Femur (tissue), 1 donor: Measurements from ENCODE around the gene PRSS8.
"Not testable (repeated sequence)": the region's sequence is repeated elsewhere in the genome, so short reads cannot be mapped to it uniquely, and the experiment has no call there.

ENCODE experiments used
- DNase-seq: peaks from one replicate; pipeline ENCODE4 v3.0.0-alpha.2; 2017

The PRSS8 gene

DNA sequence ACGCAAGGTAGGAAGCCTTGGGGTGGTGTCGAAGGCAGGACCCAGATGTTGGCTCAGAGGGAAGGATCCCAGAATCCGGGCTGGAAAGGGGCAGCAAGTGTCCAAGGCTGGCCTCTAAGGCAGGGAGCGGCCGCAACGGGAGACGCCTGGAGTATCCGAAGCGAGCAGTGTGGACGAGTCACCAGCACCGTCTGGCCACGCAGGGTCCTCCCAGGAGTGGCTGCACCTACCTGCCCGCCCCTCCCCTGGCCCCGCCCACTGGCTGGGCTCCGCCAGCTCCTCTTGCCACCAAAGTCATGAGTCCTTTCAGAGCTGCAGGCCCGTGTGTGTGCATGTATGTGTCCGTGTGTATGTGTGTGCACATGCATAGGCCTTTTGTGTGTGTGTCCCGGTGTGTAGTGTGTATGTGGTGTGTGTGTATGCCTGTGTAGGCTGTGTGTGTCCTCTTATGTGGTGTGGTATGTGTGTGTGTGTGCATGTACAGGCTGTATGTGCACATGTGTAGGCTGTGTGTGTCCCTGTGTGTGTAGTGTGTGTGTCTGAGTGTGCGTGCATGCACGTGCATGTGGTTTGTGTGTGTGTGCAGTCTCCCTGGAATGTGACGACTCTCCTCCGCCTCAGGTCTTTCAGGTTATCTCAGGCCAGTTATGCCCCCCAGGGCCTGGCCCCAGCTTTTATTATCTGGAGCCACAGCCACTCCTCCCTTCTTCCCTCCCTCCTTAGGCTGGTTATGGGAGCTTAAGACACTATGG, at the start of gene PRSS8:
PRSS8 (minus strand) TSS at position 193 of the 752 bp plus-strand sequence. CDS start 229 bp downstream, outside the sequence.
- DNase-seq, result peak; percentile 25

DNA sequence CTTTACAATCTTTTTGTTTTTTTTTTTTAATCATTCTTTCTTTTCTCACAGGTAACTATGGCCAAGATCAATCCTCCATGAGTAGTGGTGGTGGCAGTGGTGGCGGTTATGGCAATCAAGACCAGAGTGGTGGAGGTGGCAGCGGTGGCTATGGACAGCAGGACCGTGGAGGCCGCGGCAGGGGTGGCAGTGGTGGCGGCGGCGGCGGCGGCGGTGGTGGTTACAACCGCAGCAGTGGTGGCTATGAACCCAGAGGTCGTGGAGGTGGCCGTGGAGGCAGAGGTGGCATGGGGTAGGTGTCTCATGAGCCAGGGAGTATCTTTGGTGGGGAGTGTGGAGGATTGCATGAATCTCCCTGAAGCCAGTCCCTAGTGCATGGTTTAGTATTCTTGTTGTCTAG, 49.4 kb upstream of the PRSS8 start:
- no peak for DNase-seq

DNA sequence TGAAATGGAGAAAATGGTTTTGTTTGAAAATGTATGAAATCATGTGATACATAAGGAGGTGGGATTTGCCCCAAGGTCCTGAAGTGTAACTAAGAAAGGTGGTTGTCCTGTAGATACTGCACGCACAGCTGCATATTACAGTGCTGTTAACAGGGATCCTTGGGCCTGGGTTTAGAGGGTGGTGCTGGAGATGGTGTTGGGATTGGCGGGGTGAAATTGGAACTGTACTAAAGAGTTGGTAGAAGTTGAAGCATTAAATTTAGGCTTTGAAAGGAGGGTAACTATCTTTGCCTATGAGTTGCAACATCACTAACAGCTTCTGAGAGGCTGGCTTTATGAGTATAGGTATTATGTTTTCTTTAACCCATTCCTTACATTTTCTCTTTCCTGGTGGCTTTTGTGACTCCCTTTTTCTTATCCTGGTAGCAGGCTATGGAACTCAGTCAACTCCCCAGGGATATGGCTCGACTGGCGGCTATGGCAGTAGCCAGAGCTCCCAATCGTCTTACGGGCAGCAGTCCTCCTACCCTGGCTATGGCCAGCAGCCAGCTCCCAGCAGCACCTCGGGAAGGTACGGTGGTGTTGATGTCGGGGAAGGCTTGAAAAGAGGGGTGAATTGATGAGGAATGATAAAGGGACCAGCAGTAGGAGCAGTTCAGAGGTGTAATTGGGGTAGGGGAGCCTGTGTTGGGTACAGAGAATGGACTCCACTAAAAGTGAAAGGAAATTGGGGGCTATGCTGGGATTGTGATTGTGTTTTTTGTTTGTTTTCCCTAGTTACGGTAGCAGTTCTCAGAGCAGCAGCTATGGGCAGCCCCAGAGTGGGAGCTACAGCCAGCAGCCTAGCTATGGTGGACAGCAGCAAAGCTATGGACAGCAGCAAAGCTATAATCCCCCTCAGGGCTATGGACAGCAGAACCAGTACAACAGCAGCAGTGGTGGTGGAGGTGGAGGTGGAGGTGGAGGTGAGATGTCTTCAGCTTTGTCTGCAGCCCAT, 48.2 kb upstream of the PRSS8 start:
- no peak for DNase-seq

DNA sequence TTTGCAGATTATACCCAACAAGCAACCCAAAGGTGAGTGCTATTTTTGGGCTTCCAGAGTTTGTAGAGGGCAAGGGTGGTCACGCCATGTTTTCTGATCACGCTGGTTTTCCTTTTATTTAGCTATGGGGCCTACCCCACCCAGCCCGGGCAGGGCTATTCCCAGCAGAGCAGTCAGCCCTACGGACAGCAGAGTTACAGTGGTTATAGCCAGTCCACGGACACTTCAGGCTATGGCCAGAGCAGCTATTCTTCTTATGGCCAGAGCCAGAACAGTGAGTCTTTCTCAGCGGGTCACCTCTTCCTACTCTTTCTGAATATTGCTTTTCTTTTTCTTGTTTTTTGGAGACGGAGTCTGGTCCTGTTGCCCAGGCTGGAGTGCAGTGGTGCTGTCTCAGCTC, 46.9 kb upstream of the PRSS8 start:
- DNase-seq, result no peak

DNA sequence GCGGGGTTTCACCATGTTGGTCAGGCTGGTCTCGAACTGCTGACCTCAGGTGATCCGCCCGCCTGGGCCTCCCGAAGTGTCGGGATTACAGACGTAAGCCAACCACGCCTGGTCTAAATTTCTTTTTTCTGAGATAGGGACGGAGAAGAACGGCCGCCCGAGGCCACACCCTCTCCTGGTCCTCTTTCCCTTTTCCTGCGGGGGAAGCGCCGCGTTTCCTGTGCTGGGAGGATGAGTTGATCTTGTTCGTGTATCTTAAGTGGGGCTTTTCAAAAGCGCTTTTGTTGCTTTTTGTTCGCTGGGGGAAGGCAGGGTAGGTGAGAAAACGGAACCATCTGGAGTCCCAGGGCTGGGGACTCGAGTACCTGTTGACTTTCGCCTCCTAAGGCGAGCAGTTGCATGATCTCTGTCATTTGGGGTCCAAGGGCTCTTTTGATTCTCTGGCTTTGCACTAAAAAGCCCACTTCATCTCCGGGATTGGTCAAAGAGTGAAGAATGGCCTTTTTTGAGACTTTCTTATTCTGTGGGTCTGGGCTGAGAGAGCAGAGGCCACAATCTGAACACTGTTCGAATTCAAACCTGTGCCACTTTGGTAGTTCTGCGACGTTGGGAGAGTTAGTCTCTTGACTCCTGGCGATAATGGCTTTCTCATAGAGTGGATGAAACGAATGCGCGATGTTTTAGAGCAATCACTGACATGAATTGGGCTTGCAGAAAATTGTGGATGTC, 45.7 kb upstream of the PRSS8 start:
- DNase-seq, result peak; percentile 49

DNA sequence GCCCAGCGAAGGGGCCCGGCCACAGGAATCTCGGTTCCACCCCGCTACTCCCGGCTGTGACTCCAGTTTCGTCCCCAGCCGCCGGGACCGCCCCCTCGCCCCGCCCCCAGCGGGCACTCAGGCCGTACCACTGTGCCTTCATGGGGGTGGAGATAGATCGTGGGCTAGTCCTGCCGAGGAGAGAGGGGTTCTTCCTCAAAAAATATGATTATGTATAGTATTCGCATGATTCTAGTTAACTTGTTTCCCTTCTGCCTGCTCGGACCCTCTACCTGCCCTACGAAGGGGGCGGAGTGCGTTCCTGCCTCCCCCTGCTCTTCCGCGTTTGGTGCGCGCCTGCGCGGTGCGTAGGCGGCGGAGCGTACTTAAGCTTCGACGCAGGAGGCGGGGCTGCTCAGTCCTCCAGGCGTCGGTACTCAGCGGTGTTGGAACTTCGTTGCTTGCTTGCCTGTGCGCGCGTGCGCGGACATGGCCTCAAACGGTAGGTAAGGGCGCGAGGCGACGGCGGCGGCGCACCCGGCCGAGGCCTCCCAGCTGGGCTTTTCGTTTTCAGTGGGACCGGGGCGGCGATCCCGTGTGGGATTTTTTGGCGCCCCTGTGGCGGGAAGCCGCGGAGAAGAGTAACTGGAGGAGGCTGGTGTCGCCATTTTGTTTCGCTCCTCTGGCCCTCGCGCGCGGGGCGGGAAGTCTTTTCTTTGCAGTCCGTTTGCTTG, 44.4 kb upstream of the PRSS8 start, which contains the start of gene FUS:
FUS (plus strand) TSS at position 393 of the 713 bp plus-strand sequence; CDS start at position 469, 76 bp downstream.
- peak; percentile 95 for DNase-seq

DNA sequence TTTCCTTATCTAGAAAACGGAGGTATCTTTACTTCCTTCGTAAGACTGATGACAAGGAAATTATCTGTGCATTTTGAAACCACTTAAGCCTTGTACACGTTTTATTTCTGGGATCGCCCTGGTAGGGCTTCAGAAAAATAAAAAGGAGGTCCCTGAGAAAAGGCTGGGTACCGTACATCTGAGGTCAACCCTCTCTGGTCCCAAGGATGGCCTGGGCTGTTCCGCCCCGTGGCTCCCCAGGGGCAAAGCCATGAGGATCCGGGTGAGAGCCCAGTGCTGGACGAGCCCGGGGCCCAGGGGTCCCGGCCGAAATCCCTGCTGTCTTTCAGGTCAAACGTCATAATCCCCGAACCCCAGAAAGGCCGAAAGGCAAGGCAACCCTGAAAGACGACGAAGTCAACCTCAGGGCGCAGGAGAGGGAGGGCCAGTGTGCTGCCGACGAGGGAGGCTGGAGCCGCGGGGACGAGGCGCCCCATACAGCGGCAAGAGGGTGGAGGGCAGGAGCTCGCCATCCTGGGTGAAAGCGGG, 43.8 kb upstream of the PRSS8 start:
- no peak for DNase-seq

DNA sequence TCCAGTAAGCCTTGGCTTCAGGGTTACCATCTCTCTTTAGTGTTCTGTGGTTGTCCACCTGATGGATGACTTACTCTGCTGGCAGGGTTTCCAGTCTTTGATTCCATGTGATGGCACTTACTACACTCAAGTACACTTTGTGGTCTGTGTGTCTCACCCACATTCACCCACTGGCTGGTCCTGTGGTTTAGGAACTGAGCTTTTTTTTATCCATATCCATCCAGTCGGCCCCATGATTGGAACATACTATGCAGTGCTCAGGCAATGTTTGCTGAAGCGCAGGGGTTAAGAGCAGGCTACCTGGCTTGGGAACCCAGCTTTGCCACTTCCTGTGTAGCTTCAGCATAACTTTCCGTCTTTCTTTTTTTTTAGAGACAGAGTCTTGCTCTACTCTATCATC, 41.6 kb upstream of the PRSS8 start:
- DNase-seq, result peak; percentile 48

DNA sequence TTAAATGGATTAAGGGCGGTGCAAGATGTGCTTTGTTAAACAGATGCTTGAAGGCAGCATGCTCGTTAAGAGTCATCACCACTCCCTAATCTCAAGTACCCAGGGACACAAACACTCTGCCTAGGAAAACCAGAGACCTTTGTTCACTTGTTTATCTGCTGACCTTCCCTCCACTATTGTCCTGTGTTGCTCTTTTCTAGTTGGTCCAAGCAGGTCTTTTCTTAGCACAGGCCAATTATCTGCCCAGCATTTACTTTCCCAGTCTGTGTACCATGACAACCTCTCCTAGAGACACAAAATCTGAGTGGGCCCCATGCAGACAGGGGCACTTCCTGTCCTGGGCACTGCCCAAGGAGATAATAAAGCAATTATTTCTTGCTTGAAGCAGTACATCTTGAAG, 34.5 kb upstream of the PRSS8 start:
- DNase-seq, result not testable (repeated sequence)

DNA sequence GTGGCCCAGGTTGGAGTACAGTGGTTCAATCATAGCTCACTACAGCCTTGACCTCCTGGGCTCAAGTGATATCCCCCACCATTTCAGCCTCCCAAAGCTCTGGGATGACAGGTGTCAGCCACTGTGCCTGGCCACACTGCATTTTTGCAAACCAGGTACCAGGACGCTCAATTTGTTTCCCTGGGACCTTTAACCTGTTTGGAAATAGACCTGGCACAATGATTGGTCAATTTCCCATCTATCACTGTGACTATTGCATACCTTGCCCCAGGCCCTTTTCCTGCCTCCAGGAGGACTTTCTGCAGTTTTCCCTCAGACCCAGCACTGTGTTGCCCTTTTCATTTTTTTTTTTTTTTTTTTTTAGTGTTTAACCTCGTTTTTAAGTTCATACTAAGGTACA, 33.3 kb upstream of the PRSS8 start:
- DNase-seq, result no peak

DNA sequence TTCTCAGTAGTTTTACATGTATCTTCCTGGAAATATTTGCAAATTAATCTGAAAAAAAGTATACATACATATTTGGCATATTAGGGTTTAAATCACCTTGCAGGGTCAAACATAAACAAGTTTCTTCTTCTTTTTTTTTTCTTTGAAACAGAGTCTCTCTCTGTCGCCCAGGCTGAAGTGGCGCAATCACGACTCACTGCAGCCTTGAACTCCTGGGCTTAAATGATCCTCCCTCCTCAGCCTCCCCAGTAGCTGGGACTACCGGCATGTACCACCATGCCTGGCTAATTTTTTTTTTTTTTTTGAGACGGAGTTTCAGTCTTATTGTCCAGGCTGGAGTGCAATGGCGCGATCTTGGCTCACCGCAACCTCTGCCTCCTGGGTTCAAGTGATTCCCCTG, 31.8 kb upstream of the PRSS8 start:
- no peak for DNase-seq

DNA sequence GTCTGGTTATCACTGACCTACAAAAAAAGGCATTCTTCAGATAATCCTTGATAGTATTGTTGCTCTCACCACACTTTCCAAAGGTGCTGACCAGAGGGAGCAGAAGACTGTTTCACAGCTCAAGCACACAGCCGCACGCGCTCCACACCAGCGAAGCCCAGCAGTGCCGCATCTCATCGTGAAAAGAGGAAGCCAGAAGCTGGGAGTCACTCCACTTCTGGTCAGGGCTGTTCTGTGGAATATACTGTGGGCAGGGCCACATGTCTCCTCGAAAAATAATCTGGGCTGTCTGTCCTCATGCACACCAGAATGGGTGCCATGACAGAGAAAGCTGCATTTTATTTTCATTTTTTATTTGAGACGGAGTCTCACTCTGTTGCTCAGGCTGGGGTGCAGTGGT, 21.6 kb upstream of the PRSS8 start:
- no peak for DNase-seq

DNA sequence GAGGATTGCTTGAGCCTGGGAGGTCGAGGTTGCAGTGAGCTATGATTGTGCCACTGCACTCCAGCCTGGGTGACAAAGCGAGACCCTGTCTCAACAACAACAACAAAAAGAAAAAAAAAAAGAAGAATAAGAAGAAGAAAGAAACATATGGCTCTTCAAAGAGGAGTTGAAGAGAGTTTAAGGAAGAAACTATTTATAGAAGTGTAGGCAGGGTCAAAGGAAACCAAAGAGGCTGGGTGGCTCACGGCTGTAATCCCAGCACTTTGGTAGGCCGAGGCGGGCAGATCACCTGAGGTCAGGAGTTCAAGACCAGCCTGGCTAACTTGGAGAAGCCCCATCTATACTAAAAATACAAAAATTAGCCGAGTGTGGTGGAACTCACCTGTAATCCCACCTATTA, 15.4 kb upstream of the PRSS8 start:
- not testable (repeated sequence) for DNase-seq

DNA sequence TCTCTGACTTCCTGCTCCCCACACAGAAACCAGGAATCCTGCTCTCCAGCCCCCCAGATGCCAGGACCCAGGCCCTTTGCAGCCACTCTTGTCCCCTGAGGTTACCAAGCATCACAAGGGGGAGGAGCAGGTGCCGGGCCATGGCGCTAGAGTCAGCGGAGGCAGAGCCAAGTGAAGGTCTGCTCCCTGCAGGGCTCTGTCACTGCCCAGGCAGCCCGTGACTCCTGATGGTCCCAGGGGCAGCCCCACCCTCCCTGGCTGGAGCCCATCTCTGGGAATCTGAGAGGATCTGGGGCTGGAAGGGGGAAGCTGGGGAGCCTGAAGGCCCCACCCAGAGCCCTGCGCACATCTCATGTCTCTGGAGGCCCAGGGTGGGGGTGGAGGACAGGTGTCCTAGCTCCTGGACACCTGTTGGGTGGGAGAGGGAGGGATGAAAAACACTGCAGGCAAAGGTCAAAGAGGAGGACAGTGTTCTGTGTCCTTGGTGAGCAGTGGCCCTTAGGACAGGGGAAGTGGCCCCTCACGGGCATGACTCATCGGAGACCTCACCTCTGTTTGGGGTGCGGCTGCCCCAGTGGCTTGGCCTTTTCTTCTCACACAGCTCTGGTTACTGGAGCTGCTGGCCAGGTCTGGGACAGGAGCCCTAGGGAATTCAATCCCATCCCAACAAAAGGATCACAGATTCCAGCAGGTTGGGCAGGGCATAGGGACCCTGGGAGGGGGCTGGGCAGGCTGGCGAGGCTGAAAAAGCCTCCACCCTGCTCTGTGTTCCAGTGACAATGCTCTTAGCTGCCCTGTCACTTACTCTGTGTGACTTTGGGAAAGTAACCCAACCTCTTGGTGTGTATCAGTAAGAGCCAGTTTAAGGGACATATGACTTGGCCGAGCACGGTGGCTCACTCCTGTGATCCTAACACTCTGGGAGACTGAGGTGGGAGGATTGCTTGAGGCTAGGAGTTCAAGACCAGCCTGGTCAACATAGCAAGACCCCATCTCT, 14.7 kb upstream of the PRSS8 start, which contains the start of gene PRSS36:
PRSS36 (minus strand) TSS at position 173 of the 997 bp plus-strand sequence; CDS start at position 142, 31 bp downstream.
- no peak for DNase-seq

DNA sequence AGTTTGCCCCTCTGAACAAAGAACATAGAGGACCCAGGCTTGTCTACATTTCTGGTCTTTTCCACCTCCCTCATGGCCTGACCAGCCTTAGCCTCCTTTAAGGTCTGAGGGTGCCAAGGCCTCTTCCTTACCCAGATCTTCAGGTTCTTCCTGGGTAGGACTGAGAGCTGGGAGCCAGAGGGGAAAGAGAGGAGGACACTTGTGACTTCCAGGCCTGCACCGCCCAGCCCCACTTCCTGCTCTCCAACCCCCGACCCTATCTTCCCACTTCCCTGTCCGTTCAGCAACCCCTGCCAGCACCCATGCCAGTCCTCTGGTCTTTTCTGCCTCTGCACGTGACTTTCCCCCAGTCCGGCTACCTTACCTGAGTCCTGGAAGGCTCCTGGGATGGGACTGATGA, 13.8 kb upstream of the PRSS8 start:
- no peak for DNase-seq

DNA sequence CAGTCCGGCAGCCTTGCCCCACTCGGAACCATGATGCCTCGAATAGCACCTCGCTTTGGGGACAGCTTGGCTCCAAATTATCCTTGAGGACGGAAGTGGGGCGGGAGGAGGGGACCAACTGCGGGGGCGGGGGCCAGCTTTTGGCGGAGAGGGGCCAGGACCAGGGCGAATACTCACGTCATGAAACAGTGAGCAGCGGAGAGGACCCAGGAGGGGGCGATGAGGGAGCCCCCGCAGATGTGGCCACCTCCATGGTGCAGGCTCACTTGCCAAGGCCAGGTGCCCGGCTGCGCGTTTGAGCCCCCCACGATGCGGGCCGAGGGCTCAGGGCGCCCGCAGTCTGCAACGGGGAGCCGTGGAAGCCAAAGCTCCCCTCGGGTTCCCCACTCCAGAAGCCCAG, 13.4 kb upstream of the PRSS8 start:
- peak; percentile 19 for DNase-seq

DNA sequence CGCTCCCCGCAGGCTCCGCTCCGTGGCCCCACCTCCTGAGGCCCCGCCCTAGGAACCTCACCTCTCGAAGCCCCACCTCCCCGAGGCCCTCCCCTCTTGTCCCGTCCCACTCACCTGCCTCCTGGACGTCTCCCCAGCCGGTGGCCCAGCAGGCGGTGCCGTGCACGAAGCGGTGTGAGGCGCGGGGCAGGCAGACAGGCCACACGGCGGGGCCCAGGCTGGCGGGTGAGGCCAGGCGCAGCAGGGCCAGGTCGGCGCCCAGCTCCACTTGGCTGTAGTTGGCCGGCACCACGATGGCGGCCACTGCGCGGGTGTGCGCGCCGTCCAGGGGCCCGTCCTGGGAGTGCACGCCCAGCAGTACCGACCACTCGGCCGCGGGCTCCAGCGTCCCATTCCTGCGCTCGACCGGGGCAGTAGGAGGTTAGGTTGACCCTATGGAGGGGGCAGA, 12.8 kb upstream of the PRSS8 start:
- peak; percentile 22 for DNase-seq

DNA sequence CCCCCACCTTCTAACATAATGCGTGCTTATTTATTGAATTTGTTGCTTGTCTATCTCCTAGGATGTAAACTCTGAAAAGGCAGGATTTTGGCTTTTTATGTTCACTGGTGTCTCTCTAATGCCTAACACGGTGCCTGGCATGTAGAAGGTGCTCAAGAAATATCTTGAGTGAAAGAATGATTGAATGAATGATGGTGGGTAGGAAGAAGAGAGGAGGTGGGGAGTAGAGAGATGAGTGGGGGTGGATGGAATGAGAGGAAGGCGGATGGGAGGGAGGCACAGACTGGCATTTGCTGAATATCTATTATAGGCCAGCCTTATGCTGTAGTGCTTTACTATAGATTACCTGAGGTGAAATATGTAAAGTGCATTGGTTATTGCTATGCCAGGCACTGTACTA, 12.0 kb upstream of the PRSS8 start:
- DNase-seq, result no peak

DNA sequence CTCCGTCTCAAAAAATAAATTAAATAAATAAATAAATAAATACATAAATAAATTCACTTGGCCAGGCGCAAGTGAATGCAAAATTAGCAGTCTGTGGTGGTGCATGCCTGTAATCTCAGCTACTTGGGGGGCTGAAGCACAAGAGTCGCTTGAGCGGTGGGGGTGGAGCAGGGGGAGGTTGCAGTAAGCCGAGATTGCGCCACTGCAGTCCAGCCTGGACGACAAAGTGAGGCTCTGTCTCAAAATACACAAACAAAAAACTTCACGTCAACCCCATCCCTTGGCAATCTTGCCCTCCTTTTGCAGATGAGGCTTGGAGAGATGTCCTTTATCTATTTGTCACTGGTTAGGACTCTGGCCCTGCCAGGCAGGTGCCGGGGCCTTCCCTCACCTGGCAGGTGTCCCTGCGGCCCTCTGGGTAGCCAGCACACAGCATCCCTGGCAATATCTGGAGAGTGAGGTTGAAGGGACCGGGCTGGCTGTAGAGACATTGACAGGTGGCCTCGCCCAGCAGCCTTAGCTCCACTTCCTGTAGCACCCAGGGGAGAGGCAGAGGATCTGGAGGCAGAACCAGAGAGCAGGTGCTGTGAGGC, 10.0 kb upstream of the PRSS8 start:
- DNase-seq, result no peak

DNA sequence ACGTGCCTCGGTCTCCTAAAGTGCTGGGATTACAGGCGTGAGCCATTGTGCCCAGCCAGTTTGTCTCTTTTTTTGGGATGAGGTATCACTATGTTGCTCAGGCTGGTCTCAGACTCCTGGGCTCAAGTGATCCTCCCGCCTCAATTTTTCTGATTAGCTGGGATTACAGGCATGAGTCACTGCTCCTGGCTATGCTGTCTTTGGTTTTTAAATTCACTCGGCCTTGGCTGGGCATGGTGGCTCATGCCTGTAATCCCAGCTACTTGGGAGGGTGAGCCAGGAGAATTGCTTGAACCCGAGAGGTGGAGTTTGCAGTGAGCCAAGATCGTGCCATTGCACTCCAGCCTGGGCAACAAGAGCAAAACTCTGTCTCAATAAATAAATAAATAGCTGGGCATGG, 8.9 kb upstream of the PRSS8 start:
- DNase-seq, result not testable (repeated sequence)
